GM21737 (cell line): Measurements from ENCODE around the gene SLC5A4.
"Not testable (repeated sequence)": the region's sequence is repeated elsewhere in the genome, so short reads cannot be mapped to it uniquely, and the experiment has no call there.

ENCODE experiments used
- ATAC-seq: cut with Tn5 transposase; IDR thresholded peaks from one replicate; pipeline ENCODE4 v1.9.1; 2021; ENCODE audit warnings: mild to moderate bottlenecking, moderate library complexity; ENCODE audit not compliant: unreplicated experiment

The SLC5A4 gene

GRCh38 chr22:32202161-32202538, 53.0 kb downstream of the SLC5A4 start:
- ATAC-seq = no peak

GRCh38 chr22:32200752-32201151, 54.4 kb downstream of the SLC5A4 start:
- no peak for ATAC-seq

GRCh38 chr22:32199961-32200360, 55.2 kb downstream of the SLC5A4 start:
- no peak for ATAC-seq

GRCh38 chr22:32199341-32199740, 55.8 kb downstream of the SLC5A4 start:
- no peak for ATAC-seq

- not testable (repeated sequence) for ATAC-seq
These were observed 57.5 kb downstream of the SLC5A4 start for GRCh38 chr22:32197553-32198226.

- ATAC-seq = not testable (repeated sequence)
These were observed 59.2 kb downstream of the SLC5A4 start for GRCh38 chr22:32195900-32196299.

- ATAC-seq = not testable (repeated sequence)
These were observed 61.8 kb downstream of the SLC5A4 start for GRCh38 chr22:32193346-32193745.

GRCh38 chr22:32191021-32191420, 64.1 kb downstream of the SLC5A4 start:
- ATAC-seq = not testable (repeated sequence)

GRCh38 chr22:32185821-32186220, 69.3 kb downstream of the SLC5A4 start:
- no peak for ATAC-seq

GRCh38 chr22:32183625-32184024, 71.5 kb downstream of the SLC5A4 start:
- no peak for ATAC-seq

- ATAC-seq = no peak
These were observed 74.1 kb downstream of the SLC5A4 start for GRCh38 chr22:32181043-32181442.

- no peak for ATAC-seq
These were observed 77.9 kb downstream of the SLC5A4 start for GRCh38 chr22:32177221-32177765.

- ATAC-seq = no peak
These were observed 79.2 kb downstream of the SLC5A4 start for GRCh38 chr22:32175683-32176644.

GRCh38 chr22:32175115-32175514, 80.0 kb downstream of the SLC5A4 start:
- ATAC-seq = no peak
